H1 (cell line): ENCODE measurements around the gene UMODL1. TPM values are rescaled to one million over a fixed set of nuclear protein-coding genes. Genes with fewer than 3 reads are reported as not detected.

Source experiments
- BACH1 ChIP-seq: IDR thresholded peaks from 2 replicates; pipeline ENCODE4 v1.6.1; 2012; ENCODE audit warnings: low read length, improper control_type of control experiment
- CHD1 ChIP-seq: IDR thresholded peaks from 2 replicates; pipeline ENCODE4 v1.6.1; 2012; ENCODE audit warnings: low read depth, low read length, improper control_type of control experiment
- CHD7 ChIP-seq: fragments of 300-600 bp; sonication (generic); IDR thresholded peaks from 2 replicates; pipeline ENCODE4 v1.7.1; 2012; ENCODE audit warnings: low read length, moderate library complexity, mild to moderate bottlenecking, inconsistent platforms; ENCODE audit not compliant: insufficient replicate concordance
- CREB1 ChIP-seq: IDR thresholded peaks from 2 replicates; pipeline ENCODE4 v1.6.1; 2012; ENCODE audit warnings: inconsistent platforms
- GABPA ChIP-seq: IDR thresholded peaks from 2 replicates; pipeline ENCODE4 v1.6.1; 2011; ENCODE audit warnings: mild to moderate bottlenecking, low read length, moderate library complexity, borderline replicate concordance; ENCODE audit not compliant: insufficient read depth
- HDAC6 ChIP-seq: IDR thresholded peaks from one replicate; pipeline ENCODE4 v1.7.1; 2012; ENCODE audit warnings: low read depth, mild to moderate bottlenecking, inconsistent platforms, low read length, moderate library complexity
- SP4 ChIP-seq: IDR thresholded peaks from 2 replicates; pipeline ENCODE4 v1.6.1; 2012; ENCODE audit warnings: low read length, inconsistent platforms
- TAF1 ChIP-seq: IDR thresholded peaks from 2 replicates; pipeline ENCODE4 v1.6.1; 2011; ENCODE audit warnings: mild to moderate bottlenecking, low read depth, low read length
- TAF7 ChIP-seq: optimal IDR thresholded peaks from 2 replicates; pipeline ENCODE3; 2011; ENCODE audit warnings: low read depth, mild to moderate bottlenecking, inconsistent platforms, low read length, moderate library complexity, borderline replicate concordance
- ZNF274 ChIP-seq: IDR thresholded peaks from 2 replicates; pipeline ENCODE4 v1.7.0; 2012; ENCODE audit warnings: low read length, borderline replicate concordance; ENCODE audit errors: extremely low read depth
- polyA plus RNA-seq, 7 experiments: library from polyadenylated mRNA; depleted of rRNA in 3 of 7; stranded (reverse) in 5 of 7; unstranded in 2 of 7; fragments of >200 nt in 5 of 7; fragments of 200-250 nt in 2 of 7; gene quantifications; 1 replicate in 5 of 7; 2 replicates in 1 of 7; 4 replicates in 1 of 7; pipeline versions ENCODE4 v1.2.1 to v1.2.3, GENCODE V29; 2011 to 2013; ENCODE audit warnings: missing spikeins in 2 of 7, mixed read lengths in 2 of 7
- total RNA-seq: library from RNA; stranded (reverse); fragmentation: NEBNext Ultra II Directional; extraction: Animal tissue kit (Norgen Biotek cat#: 25700); gene quantifications from 2 replicates; pipeline ENCODE4 v1.2.1, GENCODE V29; 2021

UMODL1 gene
- total and polyA plus RNA-seq, 2 of the 8 experiments (the other 6 are each of a cell fraction or from before 2014, with no cell fraction given) = not detected

GRCh38 chr21:42068592-42068991 lies 2.5 kb upstream of the UMODL1 start (continued):
- TF ChIP-seq CHD7 (no peak), SP4 (no peak), HDAC6 (no peak), ZNF274 (no peak), CREB1 (no peak), CHD1 (no peak), TAF1 (no peak), TAF7 (no peak), BACH1 (no peak), GABPA (no peak)
